HUES64 (cell line): Measurements from ENCODE around the gene SNX25.

Experiments used
- H3K27ac ChIP-seq: 2 replicates; pipeline ENCODE4 v1.7.0; 2013; ENCODE audit warnings: low read depth, low read length, inconsistent platforms
- H3K27me3 ChIP-seq: 2 replicates; pipeline ENCODE4 v1.6.1; 2013; ENCODE audit warnings: mild to moderate bottlenecking, low read length; ENCODE audit not compliant: insufficient read depth
- H3K36me3 ChIP-seq: 2 replicates; pipeline ENCODE4 v1.6.1; 2013; ENCODE audit warnings: mild to moderate bottlenecking, low read length; ENCODE audit not compliant: insufficient read depth
- H3K4me1 ChIP-seq: 2 replicates; pipeline ENCODE4 v1.6.1; 2013; ENCODE audit warnings: mild to moderate bottlenecking, low read length, moderate library complexity; ENCODE audit not compliant: insufficient read depth
- H3K4me3 ChIP-seq: 2 replicates; pipeline ENCODE4 v1.5.1; 2013; ENCODE audit warnings: mild to moderate bottlenecking, low read length, moderate library complexity
- H3K9ac ChIP-seq: 2 replicates; pipeline ENCODE4 v1.6.1; 2013; ENCODE audit warnings: mild to moderate bottlenecking, low read depth, low read length
- H3K9me3 ChIP-seq: 2 replicates; pipeline ENCODE4 v1.6.1; 2013; ENCODE audit warnings: low read depth, low read length; ENCODE audit not compliant: insufficient read depth
- WGBS: fragments of 150-250, 120-280 bp; methylation state at CpG from one replicate; pipeline ENCODE4 v1.1.7; 2013; ENCODE audit warnings: missing lambda C conversion rate; 5-methylcytosine and 5-hydroxymethylcytosine counted together

Gene SNX25

DNA sequence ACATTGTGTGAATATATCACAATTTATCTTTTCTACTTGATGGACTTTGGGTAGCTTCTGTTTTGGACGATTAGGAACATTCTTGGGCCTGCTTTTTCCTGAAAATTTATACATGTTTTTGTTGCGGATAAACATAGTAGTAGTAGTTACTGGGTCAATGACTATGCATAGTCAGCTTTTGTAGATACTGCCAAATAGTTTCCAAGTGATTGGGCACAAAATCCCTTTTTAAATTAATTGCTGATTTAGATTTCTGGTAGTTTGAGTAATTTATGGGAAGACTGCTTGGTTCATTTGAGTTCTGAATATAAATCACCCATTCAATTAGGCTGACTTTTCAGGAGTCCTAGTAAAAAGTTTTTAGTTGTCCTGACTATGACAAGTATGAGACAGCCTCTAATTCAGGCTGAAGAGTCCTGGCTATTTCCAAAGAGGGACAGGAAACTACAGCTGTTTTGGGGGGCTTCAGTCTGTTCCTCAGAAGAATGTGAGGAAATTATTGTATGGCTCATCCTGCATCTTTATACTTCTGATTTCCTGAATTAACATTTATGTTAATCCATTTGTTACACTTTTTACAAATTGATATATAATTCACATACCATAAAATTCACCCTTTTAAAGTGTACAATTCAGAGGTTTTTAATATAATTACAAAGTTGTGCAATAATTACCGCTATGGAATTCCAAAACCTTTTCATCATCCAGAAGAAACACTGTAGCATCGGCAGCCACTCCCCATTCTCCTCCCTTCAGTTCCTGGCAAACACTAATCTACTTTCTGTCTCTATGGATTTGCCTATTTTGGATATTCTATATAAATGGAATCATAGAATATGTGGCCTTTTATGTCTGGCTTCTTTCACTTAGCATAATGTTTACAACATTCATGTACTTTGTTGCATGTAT, 172.1 kb downstream of the SNX25 start:
- Histone ChIP-seq H3K4me1 (peaks cover 5% of the 10 kb centered on the region; the same call in 1 of the 2 replicates), H3K27me3 (no peaks in the 10 kb centered on the region), H3K27ac (no peak overlapping the region), H3K9me3 (peaks cover 6% of the 10 kb centered on the region; the same call in 1 of the 2 replicates), H3K4me3 (no peak overlapping the region), H3K9ac (no peak overlapping the region), H3K36me3 (no peaks in the 10 kb centered on the region)
- WGBS = 96% methylated on average over 3 of the region's 4 CpGs

GRCh38 chr4:185382754-185383153, 173.4 kb downstream of the SNX25 start:
- Histone ChIP-seq H3K9ac (no peak overlapping the region), H3K4me3 (no peak overlapping the region), H3K36me3 (no peaks in the 10 kb centered on the region), H3K4me1 (0 out of 2 replicates have a peak, but pooled peaks cover 3% of the 10 kb centered on the region), H3K27me3 (no peaks in the 10 kb centered on the region), H3K27ac (no peak overlapping the region), H3K9me3 (peaks cover 6% of the 10 kb centered on the region; the same call in 1 of the 2 replicates)

DNA sequence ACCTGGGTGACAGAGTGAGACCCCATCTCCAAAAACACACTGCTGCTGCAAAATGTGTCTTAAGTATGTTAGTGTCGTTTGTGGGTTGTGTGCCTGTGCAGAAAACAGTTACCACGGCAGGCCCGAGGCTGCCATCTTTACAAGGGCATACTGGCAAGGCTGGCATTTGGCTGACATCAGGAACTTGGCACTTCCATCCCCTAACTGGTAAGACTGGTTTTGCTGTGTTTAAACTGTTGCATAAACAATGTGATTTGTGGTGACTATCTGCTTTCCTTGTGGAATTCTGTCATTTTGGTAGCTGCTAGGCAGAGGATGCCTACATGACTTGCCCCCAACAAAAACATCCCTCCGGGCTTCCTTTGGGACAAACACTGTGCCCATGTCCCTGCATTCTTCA, 174.1 kb downstream of the SNX25 start:
- no peak overlapping the region for H3K4me3 ChIP-seq
- H3K36me3 ChIP-seq = no peaks in the 10 kb centered on the region
- 83% methylated on average over 4 of the region's 4 CpGs for WGBS
- H3K27ac ChIP-seq = no peak overlapping the region
- H3K9me3 ChIP-seq = peaks cover 6% of the 10 kb centered on the region; the same call in 1 of the 2 replicates
- H3K27me3 ChIP-seq = no peaks in the 10 kb centered on the region
- H3K4me1 ChIP-seq = 0 out of 2 replicates have a peak, but pooled peaks cover 3% of the 10 kb centered on the region
- no peak overlapping the region for H3K9ac ChIP-seq

GRCh38 chr4:185384061-185384460, 174.7 kb downstream of the SNX25 start:
- H3K36me3 ChIP-seq = no peaks in the 10 kb centered on the region
- H3K4me3 ChIP-seq = no peak overlapping the region
- no peaks in the 10 kb centered on the region for H3K27me3 ChIP-seq
- peaks cover 6% of the 10 kb centered on the region; the same call in 1 of the 2 replicates for H3K9me3 ChIP-seq
- no peak overlapping the region for H3K9ac ChIP-seq
- WGBS = 88% methylated on average over 1 of the region's 2 CpGs
- H3K27ac ChIP-seq = no peak overlapping the region
- H3K4me1 ChIP-seq = 0 out of 2 replicates have a peak, but pooled peaks cover 3% of the 10 kb centered on the region

DNA sequence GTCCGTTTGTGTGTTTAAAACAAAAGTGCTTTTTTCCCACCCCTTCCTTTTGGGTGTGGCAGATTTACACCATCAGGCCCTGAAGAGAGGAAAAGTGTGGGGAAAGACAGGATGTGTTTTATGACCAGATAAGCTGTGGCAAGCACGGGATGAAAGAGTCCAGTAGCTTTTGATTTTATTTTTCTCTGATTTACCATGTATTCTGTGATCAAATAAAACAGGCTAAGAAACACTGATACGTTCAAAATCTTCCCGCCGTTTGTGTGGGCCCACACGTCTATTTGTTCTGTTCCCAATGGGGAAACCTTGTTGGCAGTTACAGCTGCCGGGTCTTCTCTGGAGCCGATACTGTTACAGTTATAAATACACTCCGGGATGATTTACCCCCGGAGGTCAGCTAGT, 175.5 kb downstream of the SNX25 start:
- no peak overlapping the region for H3K27ac ChIP-seq
- no peaks in the 10 kb centered on the region for H3K36me3 ChIP-seq
- no peaks in the 10 kb centered on the region for H3K27me3 ChIP-seq
- WGBS = 84% methylated on average over 9 of the region's 10 CpGs
- H3K9me3 ChIP-seq = peaks cover 6% of the 10 kb centered on the region; the same call in 1 of the 2 replicates
- no peak overlapping the region for H3K9ac ChIP-seq
- H3K4me3 ChIP-seq = no peak overlapping the region
- 0 out of 2 replicates have a peak, but pooled peaks cover 3% of the 10 kb centered on the region for H3K4me1 ChIP-seq

DNA sequence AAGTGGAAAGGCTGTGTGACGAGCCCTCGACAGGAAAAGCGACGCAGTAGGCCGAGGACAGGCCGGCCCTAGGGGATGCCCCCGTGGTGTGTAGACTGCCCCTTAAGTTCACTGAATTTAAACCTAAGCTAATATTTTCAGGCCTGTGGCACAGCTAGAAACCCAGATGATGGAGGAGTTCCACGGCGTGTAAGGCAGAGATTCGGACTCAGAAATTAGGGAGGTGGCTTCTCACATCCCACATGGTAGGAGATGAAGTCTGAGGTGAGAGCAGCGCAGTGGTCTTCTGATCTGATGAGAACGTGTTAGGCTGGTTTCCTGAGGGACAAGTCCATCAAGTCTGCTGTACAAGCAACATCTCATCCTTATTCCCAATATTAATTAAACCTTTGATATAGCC, 178.6 kb downstream of the SNX25 start:
- 96% methylated on average over 12 of the region's 12 CpGs for WGBS
- H3K4me3 ChIP-seq = no peak overlapping the region
- H3K9me3 ChIP-seq = no peaks in the 10 kb centered on the region
- no peaks in the 10 kb centered on the region for H3K36me3 ChIP-seq
- no peak overlapping the region for H3K27ac ChIP-seq
- H3K27me3 ChIP-seq = no peaks in the 10 kb centered on the region
- 0 out of 2 replicates have a peak, but pooled peaks cover 3% of the 10 kb centered on the region for H3K4me1 ChIP-seq
- H3K9ac ChIP-seq = no peak overlapping the region

DNA sequence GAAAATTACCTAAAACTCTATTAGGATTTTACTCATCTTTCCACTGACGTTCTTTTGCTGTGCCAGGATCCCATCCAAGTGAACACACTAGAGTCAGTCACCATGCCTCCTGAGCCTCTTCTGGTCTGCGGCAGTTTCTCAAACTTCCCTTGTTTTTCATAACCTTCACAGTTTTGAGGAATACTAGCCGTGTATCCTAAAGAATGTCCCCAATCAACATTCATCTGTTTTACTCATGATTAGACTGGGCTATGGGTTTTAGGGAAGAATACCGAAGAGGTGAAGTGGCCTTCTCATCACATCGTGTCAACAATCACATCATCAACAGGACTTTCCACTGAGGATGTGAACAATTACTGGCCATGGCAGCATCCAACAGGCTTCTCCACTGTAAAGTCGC, 181.5 kb downstream of the SNX25 start:
- Histone ChIP-seq H3K27ac (no peak overlapping the region), H3K4me3 (no peak overlapping the region), H3K27me3 (peaks cover 8% of the 10 kb centered on the region; the same call in 1 of the 2 replicates), H3K9ac (no peak overlapping the region), H3K9me3 (no peaks in the 10 kb centered on the region), H3K36me3 (no peaks in the 10 kb centered on the region), H3K4me1 (peaks cover 7% of the 10 kb centered on the region; the same call in 1 of the 2 replicates)
- WGBS = 94% methylated on average over 6 of the region's 6 CpGs

- 86% methylated on average over 1 of the region's 1 CpG for WGBS
- peaks cover 8% of the 10 kb centered on the region for H3K4me1 ChIP-seq
- peaks cover 8% of the 10 kb centered on the region; the same call in 1 of the 2 replicates for H3K27me3 ChIP-seq
- H3K27ac ChIP-seq = no peak overlapping the region
- no peaks in the 10 kb centered on the region for H3K36me3 ChIP-seq
- no peaks in the 10 kb centered on the region for H3K9me3 ChIP-seq
- no peak overlapping the region for H3K4me3 ChIP-seq
- H3K9ac ChIP-seq = no peak overlapping the region
Measured at GRCh38 chr4:185392156-185392555, 182.8 kb downstream of the SNX25 start.

- Histone ChIP-seq H3K9me3 (no peaks in the 10 kb centered on the region), H3K27me3 (peaks cover 8% of the 10 kb centered on the region; the same call in 1 of the 2 replicates), H3K4me1 (peaks cover 14% of the 10 kb centered on the region), H3K4me3 (no peak overlapping the region), H3K36me3 (peaks cover 15% of the 10 kb centered on the region), H3K27ac (no peak overlapping the region), H3K9ac (no peak overlapping the region)
- whole genome bisulfite sequencing = 93% methylated on average over 10 of the region's 12 CpGs
Measured at GRCh38 chr4:185394568-185395237, 185.3 kb downstream of the SNX25 start.

GRCh38 chr4:185395238-185395955, 186.0 kb downstream of the SNX25 start, which contains the start of gene LRP2BP:
Gene LRP2BP, minus strand, starts transcription at chr4:185395924. Its CDS starts 17,738 bp downstream, at chr4:185378186.
- Histone ChIP-seq H3K9ac (peak within 1 kb of the TSS; percentile 58), H3K9me3 (no peaks in the 10 kb centered on the region), H3K4me1 (peaks cover 14% of the 10 kb centered on the region), H3K4me3 (peak within 1 kb of the TSS; percentile 57), H3K27ac (peak within 1 kb of the TSS; percentile 78), H3K27me3 (peaks cover 8% of the 10 kb centered on the region; the same call in 1 of the 2 replicates), H3K36me3 (peaks cover 22% of the 10 kb centered on the region)
- WGBS = 67% methylated on average over 10 of the region's 12 CpGs
